Heart right ventricle (tissue), 16 donors: ENCODE measurements around the gene PAX3. TPM values are rescaled to one million over a fixed set of nuclear protein-coding genes. Genes with fewer than 3 reads are reported as not detected.

Experiments used
- ATAC-seq, 8 donors: fragments of 200-7000 bp; cut with Tn5 transposase; one replicate each; pipeline ENCODE4 v1.9.1; 2020; ENCODE audit warnings: mild to moderate bottlenecking in 8 of 8, moderate library complexity in 8 of 8, moderate number of reproducible peaks in 1 of 8
- DNase-seq, 2 donors: peaks; one replicate each; pipeline ENCODE4 v3.0.0-alpha.2; 2020
- H3K27ac ChIP-seq, 10 donors: fragments of 200-600 bp; sonication (generic) in 2 of 10; one replicate each; pipeline versions ENCODE4 v1.5.0 to v1.8.0; 2020 to 2022; ENCODE audit warnings: mild to moderate bottlenecking in 3 of 10
- H3K27me3 ChIP-seq, 7 donors: fragments of 200-600 bp; one replicate each; pipeline ENCODE4 v1.8.0; 2021 to 2022; ENCODE audit warnings: mild to moderate bottlenecking in 2 of 7
- H3K36me3 ChIP-seq, 9 donors: fragments of 200-600 bp; sonication (generic) in 1 of 9; one replicate each; pipeline versions ENCODE4 v1.5.0 to v1.8.0; 2020 to 2022; ENCODE audit warnings: mild to moderate bottlenecking in 2 of 9
- H3K4me1 ChIP-seq, 9 donors: fragments of 200-600 bp; sonication (generic) in 1 of 9; one replicate each; pipeline versions ENCODE4 v1.5.0 to v1.8.0; 2020 to 2022; ENCODE audit warnings: mild to moderate bottlenecking in 4 of 9
- H3K4me3 ChIP-seq, 10 donors: fragments of 200-600 bp; sonication (generic) in 2 of 10; one replicate each; pipeline versions ENCODE4 v1.5.0 to v1.8.0; 2020 to 2022; ENCODE audit warnings: mild to moderate bottlenecking in 7 of 10, moderate library complexity in 2 of 10
- H3K9me3 ChIP-seq, 11 donors: fragments of 200-600 bp in 10 of 11; sonication (generic) in 2 of 11; one replicate each; pipeline versions ENCODE4 v1.5.0 to v1.8.0; 2013 to 2022; ENCODE audit warnings: mild to moderate bottlenecking in 2 of 11, control low read depth in 1 of 11, moderate library complexity in 1 of 11
- CTCF ChIP-seq, 9 donors: fragments of 200-600 bp; sonication (generic) in 2 of 9; IDR thresholded peaks; one replicate each; pipeline versions ENCODE4 v1.5.0 to v1.8.0; 2021 to 2022; ENCODE audit warnings: antibody characterized with exemption in 9 of 9, mild to moderate bottlenecking in 5 of 9, moderate library complexity in 1 of 9
- WGBS, 2 donors: extraction: QIAGEN DNeasy Blood & Tissue Kit; methylation state at CpG; one replicate each; pipeline ENCODE4 v1.1.7; 2013; ENCODE audit warnings: inconsistent platforms in 1 of 2; 5-methylcytosine and 5-hydroxymethylcytosine counted together
- intact Hi-C, 10 donors: fragments of 100-400 bp; cut with DNase I; formaldehyde crosslinking; loops; one replicate each; pipeline versions ENCODE4 v1.11.1 to v1.14.2; 2022
- long read RNA-seq, 3 donors: library from polyadenylated mRNA; unstranded; transcript quantifications; one replicate each; pipeline ENCODE4 v2.0.0, GENCODE V29; 2020 to 2021
- polyA plus RNA-seq, 2 donors: library from polyadenylated mRNA; stranded (reverse); fragments of 200-250 nt; gene quantifications; one replicate each; pipeline ENCODE4 v1.2.3, GENCODE V29; 2013
- total RNA-seq, 10 donors: library from RNA; stranded (reverse); fragmentation: NEBNext Ultra II Directional in 3 of 10; extraction: Animal tissue kit (Norgen Biotek cat#: 25700) in 3 of 10; gene quantifications; one replicate each; pipeline versions ENCODE4 v1.2.1 to v1.2.4, GENCODE V29; 2021 to 2023
- donor health status: Arrhythmogenic right ventricular cardiomyopathy.
- donor health status: ischemic (EF 13 %, LVEDD 7.1; RV severe dilation, severe dysfunction).
- donor health status: healthy with polysubstance abuse.
- donor health status: DM: no; HTN: yes; CAD: no.
- donor health status: DM: no; HTN: no; CAD: no.
- donor health status: ischemic (EF 25% LVEDD 6.9; RV normal size, moderate dysfunction).
- donor health status: ischemic (EF 25% LVEDD 5.7; RV mildly dilated, moderate dysfunction).
- donor health status: healthy.
- donor health status: DM: yes; HTN: yes; CAD: no.
- donor health status: Ischemic cardiomyopathy.
- donor health status: ischemic (EF 35%, LVEDD 5.7; RV mildly dilated, moderate dysfunction).
- donor health status: nonischemic (EF 11% LVEDD 7.7; RV severe dilation, severe dysfunction).
- donor health status: DM: yes; HTN: yes; CAD: no.
- donor health status: PGD.
- donor health status: ischemic (EF 29% LVEDD 5.4; RV normal size, mild dysfunction).
- donor health status: nonischemic (EF 23%, LVEDD 6.1; RV moderate dilation, normal function).

Gene PAX3
- total RNA-seq (not detected), polyA plus RNA-seq (under 1 TPM in 1 of 2 donors, not detected in 1; 0.01 TPM)
- long read RNA-seq, donor 1 = 0 reads
- long read RNA-seq, donor 2 = 0 reads
- long read RNA-seq, donor 3 = 0 reads

DNA sequence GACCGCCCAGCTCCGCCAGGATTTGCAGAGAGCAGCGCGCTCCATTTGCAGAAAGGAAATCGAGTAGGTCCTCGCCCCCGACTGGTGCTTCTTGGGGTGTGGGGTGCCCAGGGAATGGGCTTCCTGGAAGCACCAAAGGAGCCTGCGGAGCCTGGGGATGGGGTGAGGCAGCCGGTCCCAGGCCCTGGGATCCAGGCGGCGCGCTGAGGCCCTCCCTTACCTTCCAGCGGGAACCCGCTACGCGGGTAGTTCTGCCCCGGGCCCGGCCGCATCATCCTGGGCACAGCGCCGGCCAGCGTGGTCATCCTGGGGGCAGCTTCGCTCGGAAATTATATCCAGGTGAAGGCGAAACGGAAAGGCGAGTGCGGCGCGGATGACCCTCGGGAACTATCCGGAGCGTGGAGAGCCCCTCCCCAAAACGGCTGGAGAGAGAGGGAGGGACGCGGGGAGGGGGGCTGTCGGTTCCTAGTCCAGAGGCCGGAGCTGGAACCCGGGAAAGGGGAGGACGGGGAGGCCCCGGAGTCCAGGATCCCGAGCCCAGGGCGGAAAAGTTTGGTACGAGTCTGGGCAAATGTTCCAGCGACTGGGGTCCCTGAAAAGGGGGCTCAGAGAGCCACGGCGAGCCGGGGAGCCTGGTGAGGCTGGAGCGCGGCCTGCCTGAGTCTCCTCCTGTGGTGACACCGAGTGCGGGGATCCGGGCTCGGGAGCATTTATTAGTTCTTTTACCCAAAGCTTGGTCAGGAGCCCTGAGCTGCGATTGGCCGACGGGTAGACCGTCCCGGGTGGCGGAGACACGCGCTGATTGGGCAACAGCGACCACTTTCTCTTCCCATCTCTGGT is at the start of gene PAX3:
PAX3 (minus strand) TSS at position 688 of the 840 bp plus-strand sequence; CDS start at position 305, 383 bp downstream.
- Histone ChIP-seq H3K9me3 (no peaks in the 10 kb centered on the region), H3K4me3 (peak within 1 kb of the TSS in 8 of 10 donors; percentile 4 to 36 (median 30)), H3K27me3 (peaks cover 54 to 100% (median 100%) of the 10 kb centered on the region in 7 donors), H3K4me1 (peaks cover 6 to 68% (median 33%) of the 10 kb centered on the region in 9 donors), H3K27ac (no peak within 1 kb of the TSS), H3K36me3 (no peaks in the 10 kb centered on the region)
- WGBS, 2 donors = 2 to 3% methylated on average over 61 to 63 of the region's 63 CpGs
- DNase-seq = no peak
- peak in 2 of 8 donors; percentile 19 to 23 for ATAC-seq
- intact Hi-C loops = no loop called here
- TF ChIP-seq CTCF (IDR thresholded peaks at IDR 0.05) = no peak

GRCh38 chr2:222341331-222341730 is 42.5 kb upstream of the PAX3 start:
- Histone ChIP-seq H3K4me1 (no peaks in the 10 kb centered on the region), H3K27me3 (no peaks in the 10 kb centered on the region), H3K27ac (no peak overlapping the region), H3K9me3 (no peaks in the 10 kb centered on the region), H3K36me3 (no peaks in the 10 kb centered on the region), H3K4me3 (no peak overlapping the region)
- intact Hi-C loops = no loop called here
- DNase-seq = no peak
- WGBS, 2 donors = 90 to 97% methylated on average over 1 of the region's 1 CpG
- TF ChIP-seq CTCF (IDR thresholded peaks at IDR 0.05) = no peak
- no peak for ATAC-seq

DNA sequence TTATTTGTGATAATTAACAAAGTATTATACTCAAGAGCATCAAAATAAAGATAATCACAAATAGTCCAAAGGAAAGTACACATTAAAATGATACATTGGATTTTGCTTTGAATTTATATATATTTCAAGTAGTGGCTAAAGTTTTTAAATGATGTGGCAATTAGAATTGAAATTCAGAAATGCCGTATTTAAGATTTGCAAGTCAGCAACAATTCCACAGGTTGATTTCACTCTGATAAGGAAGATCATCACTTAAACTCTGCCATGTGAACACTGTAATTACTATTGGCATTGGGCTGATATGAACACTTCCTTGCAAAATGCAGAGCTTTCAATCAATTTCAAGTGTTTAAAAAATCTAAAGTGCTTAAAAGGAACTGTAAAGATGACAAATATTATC is 39.6 kb upstream of the PAX3 start:
- Histone ChIP-seq H3K27ac (no peak overlapping the region), H3K4me3 (no peak overlapping the region), H3K27me3 (no peaks in the 10 kb centered on the region), H3K4me1 (no peaks in the 10 kb centered on the region), H3K9me3 (peaks cover 0 to 25% (median 10%) of the 10 kb centered on the region in 11 donors), H3K36me3 (no peaks in the 10 kb centered on the region)
- WGBS, 2 donors = 97 to 98% methylated on average over 1 of the region's 1 CpG
- no peak for ATAC-seq
- DNase-seq = no peak
- no peak for TF ChIP-seq CTCF (IDR thresholded peaks at IDR 0.05)
- intact Hi-C loops = no loop called here

GRCh38 chr2:222336931-222337330 is 38.1 kb upstream of the PAX3 start:
- no peak for TF ChIP-seq CTCF (IDR thresholded peaks at IDR 0.05)
- DNase-seq (no peak), ATAC-seq (no peak)
- Histone ChIP-seq H3K4me3 (no peak overlapping the region), H3K9me3 (peaks cover 0 to 25% (median 10%) of the 10 kb centered on the region in 11 donors), H3K27ac (no peak overlapping the region), H3K27me3 (no peaks in the 10 kb centered on the region), H3K4me1 (no peaks in the 10 kb centered on the region), H3K36me3 (no peaks in the 10 kb centered on the region)
- intact Hi-C loops = no loop called here
